ENCODE measurements around the gene PRODH.

Gene PRODH

GRCh38 chr22:18935889-18936529 lies at the start of gene PRODH:
Gene PRODH, minus strand, starts transcription at chr22:18936293. Its CDS starts 6 bp downstream, at chr22:18936287.
- DNase-seq (ENCODE audit: low read depth, low spot score): no peak
- TF ChIP-seq CTCF (IDR thresholded peaks at IDR 0.05; ENCODE audit: low read depth, low read length): no peak
- in situ Hi-C loops (cut with HindIII; ENCODE audit: low sequenced_read_pairs): no loop called here
- H3K4me3 ChIP-seq (ENCODE audit: low read depth, low read length): no peak within 1 kb of the TSS

- TF ChIP-seq CTCF (IDR thresholded peaks at IDR 0.05; ENCODE audit: low read depth, low read length): no peak
- no peak overlapping the region for H3K4me3 ChIP-seq (ENCODE audit: low read depth, low read length)
- in situ Hi-C loops (cut with HindIII; ENCODE audit: low sequenced_read_pairs): no loop called here
- no peak for DNase-seq (ENCODE audit: low read depth, low spot score)
These were observed 49.7 kb upstream of the PRODH start for GRCh38 chr22:18985780-18986179.

- TF ChIP-seq CTCF (IDR thresholded peaks at IDR 0.05; ENCODE audit: low read depth, low read length): no peak
- DNase-seq (ENCODE audit: low read depth, low spot score): no peak
- no peak overlapping the region for H3K4me3 ChIP-seq (ENCODE audit: low read depth, low read length)
- in situ Hi-C loops (cut with HindIII; ENCODE audit: low sequenced_read_pairs): no loop called here
These were observed 48.5 kb upstream of the PRODH start for GRCh38 chr22:18984564-18984963.

- no peak for TF ChIP-seq CTCF (IDR thresholded peaks at IDR 0.05; ENCODE audit: low read depth, low read length)
- no peak overlapping the region for H3K4me3 ChIP-seq (ENCODE audit: low read depth, low read length)
- in situ Hi-C loops (cut with HindIII; ENCODE audit: low sequenced_read_pairs): no loop called here
- no peak for DNase-seq (ENCODE audit: low read depth, low spot score)
These were observed 47.1 kb upstream of the PRODH start for GRCh38 chr22:18983120-18983651.

GRCh38 chr22:18980829-18981228 lies 44.7 kb upstream of the PRODH start:
- no peak overlapping the region for H3K4me3 ChIP-seq (ENCODE audit: low read depth, low read length)
- in situ Hi-C loops (cut with HindIII; ENCODE audit: low sequenced_read_pairs): no loop called here
- no peak for DNase-seq (ENCODE audit: low read depth, low spot score)
- no peak for TF ChIP-seq CTCF (IDR thresholded peaks at IDR 0.05; ENCODE audit: low read depth, low read length)

GRCh38 chr22:18979957-18980356 lies 43.9 kb upstream of the PRODH start:
- no peak overlapping the region for H3K4me3 ChIP-seq (ENCODE audit: low read depth, low read length)
- in situ Hi-C loops (cut with HindIII; ENCODE audit: low sequenced_read_pairs): no loop called here
- no peak for DNase-seq (ENCODE audit: low read depth, low spot score)
- no peak for TF ChIP-seq CTCF (IDR thresholded peaks at IDR 0.05; ENCODE audit: low read depth, low read length)

Data from astrocyte of the spinal cord (primary cell).